PC-3 (cell line): ENCODE results near the gene UBXN1.

Experiments
- EZH2 ChIP-seq: fragments of 300-600 bp; sonication (generic); IDR thresholded peaks from one replicate; pipeline ENCODE4 v1.6.1; 2017; ENCODE audit warnings: antibody characterized with exemption, mild to moderate bottlenecking, low read length; ENCODE audit not compliant: unreplicated experiment
- EZH2phosphoT487 ChIP-seq: fragments of 300-600 bp; sonication (generic); IDR thresholded peaks from 2 replicates; pipeline ENCODE4 v1.6.1; 2018; ENCODE audit warnings: mild to moderate bottlenecking, antibody characterized with exemption, low read length, borderline replicate concordance
- TF ChIP-seq, protein P1 (sequence below): fragments of 300-600 bp; sonication (generic); conservative IDR thresholded peaks from 2 replicates; pipeline ENCODE4 v1.5.1; 2017; ENCODE audit warnings: antibody characterized with exemption, low read depth, mild to moderate bottlenecking, low read length

DNA sequence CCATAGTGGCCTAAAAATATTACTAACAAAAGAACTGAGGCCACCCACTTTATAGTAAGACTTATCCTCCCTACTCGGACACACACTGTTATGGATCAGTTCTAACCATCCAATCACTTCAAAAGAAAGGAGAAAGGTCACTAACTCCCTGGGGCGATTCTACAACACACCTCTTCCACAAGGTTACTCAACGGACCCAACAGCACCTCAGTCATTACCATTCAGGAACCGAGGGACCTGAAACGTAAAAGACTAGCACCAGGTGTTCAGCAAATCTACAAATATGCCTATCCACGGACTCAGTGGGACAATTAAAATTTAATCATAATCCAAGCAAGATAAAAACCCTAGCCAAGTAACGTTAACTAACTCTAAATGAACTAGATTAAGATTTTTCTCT, 46.8 kb upstream of the UBXN1 start:
- TF ChIP-seq, protein P1, sequence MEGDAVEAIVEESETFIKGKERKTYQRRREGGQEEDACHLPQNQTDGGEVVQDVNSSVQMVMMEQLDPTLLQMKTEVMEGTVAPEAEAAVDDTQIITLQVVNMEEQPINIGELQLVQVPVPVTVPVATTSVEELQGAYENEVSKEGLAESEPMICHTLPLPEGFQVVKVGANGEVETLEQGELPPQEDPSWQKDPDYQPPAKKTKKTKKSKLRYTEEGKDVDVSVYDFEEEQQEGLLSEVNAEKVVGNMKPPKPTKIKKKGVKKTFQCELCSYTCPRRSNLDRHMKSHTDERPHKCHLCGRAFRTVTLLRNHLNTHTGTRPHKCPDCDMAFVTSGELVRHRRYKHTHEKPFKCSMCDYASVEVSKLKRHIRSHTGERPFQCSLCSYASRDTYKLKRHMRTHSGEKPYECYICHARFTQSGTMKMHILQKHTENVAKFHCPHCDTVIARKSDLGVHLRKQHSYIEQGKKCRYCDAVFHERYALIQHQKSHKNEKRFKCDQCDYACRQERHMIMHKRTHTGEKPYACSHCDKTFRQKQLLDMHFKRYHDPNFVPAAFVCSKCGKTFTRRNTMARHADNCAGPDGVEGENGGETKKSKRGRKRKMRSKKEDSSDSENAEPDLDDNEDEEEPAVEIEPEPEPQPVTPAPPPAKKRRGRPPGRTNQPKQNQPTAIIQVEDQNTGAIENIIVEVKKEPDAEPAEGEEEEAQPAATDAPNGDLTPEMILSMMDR: no peak
- TF ChIP-seq EZH2phosphoT487 (no peak), EZH2 (no peak)
